OCI-LY7 (cell line): ENCODE results near the gene KATNAL1.

Source experiments
- EZH2phosphoT487 ChIP-seq: fragments of 200-600 bp; sonication (generic); IDR thresholded peaks from 2 replicates; pipeline ENCODE4 v1.6.1; 2018; ENCODE audit warnings: low read depth, borderline replicate concordance, mild to moderate bottlenecking, mixed run types, antibody characterized with exemption, low read length, moderate library complexity, mixed read lengths
- TF ChIP-seq, protein P1 (sequence below): fragments of 200-600 bp; sonication (generic); conservative IDR thresholded peaks from 2 replicates; pipeline ENCODE4 v1.5.1; 2014; ENCODE audit warnings: mild to moderate bottlenecking, antibody characterized with exemption, low read length, moderate library complexity, mixed read lengths

DNA sequence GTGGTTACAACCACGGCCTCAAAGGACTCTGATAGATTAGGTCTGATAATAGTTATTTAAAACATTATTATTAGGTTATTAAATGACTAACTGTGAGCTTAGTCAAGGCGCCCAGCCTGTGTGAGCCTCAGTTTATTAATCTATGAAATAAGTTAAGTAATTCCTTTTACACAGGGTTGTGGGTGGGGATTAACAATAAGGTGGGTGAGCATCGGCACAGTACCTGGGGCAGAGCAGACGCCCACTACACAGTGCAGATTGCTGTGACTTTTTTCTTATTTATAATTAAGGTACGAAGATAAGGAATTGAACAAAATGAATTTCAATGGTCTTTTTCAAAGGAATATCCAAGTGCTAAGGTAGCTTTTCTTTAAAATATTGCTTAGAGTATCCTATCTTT, 132.2 kb downstream of the KATNAL1 start:
- TF ChIP-seq, protein P1, sequence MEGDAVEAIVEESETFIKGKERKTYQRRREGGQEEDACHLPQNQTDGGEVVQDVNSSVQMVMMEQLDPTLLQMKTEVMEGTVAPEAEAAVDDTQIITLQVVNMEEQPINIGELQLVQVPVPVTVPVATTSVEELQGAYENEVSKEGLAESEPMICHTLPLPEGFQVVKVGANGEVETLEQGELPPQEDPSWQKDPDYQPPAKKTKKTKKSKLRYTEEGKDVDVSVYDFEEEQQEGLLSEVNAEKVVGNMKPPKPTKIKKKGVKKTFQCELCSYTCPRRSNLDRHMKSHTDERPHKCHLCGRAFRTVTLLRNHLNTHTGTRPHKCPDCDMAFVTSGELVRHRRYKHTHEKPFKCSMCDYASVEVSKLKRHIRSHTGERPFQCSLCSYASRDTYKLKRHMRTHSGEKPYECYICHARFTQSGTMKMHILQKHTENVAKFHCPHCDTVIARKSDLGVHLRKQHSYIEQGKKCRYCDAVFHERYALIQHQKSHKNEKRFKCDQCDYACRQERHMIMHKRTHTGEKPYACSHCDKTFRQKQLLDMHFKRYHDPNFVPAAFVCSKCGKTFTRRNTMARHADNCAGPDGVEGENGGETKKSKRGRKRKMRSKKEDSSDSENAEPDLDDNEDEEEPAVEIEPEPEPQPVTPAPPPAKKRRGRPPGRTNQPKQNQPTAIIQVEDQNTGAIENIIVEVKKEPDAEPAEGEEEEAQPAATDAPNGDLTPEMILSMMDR, result no peak
- TF ChIP-seq EZH2phosphoT487, result no peak
